BE2C (cell line): ENCODE results near the gene STING1.
"Not testable (repeated sequence)": the region's sequence is repeated elsewhere in the genome, so short reads cannot be mapped to it uniquely, and the experiment has no call there.

Experiments
- DNase-seq: peaks from one replicate; pipeline ENCODE4 v3.0.0-alpha.2; 2020
- H3K27me3 ChIP-seq: fragments of 250-450 bp; sonication (Bioruptor Pico); 2 replicates; pipeline ENCODE4 v1.5.1; 2020; ENCODE audit warnings: mild to moderate bottlenecking
- H3K36me3 ChIP-seq: fragments of 250-450 bp; sonication (Bioruptor Pico); 2 replicates; pipeline ENCODE4 v1.5.1; 2020; ENCODE audit warnings: mild to moderate bottlenecking
- H3K4me1 ChIP-seq: fragments of 250-450 bp; sonication (Bioruptor Pico); 2 replicates; pipeline ENCODE4 v1.5.1; 2020
- H3K4me3 ChIP-seq: 2 replicates; pipeline ENCODE4 v1.5.1; 2011; ENCODE audit warnings: low read depth, low read length
- H3K9me3 ChIP-seq: fragments of 250-450 bp; sonication (Bioruptor Pico); 2 replicates; pipeline ENCODE4 v1.5.1; 2020
- TF ChIP-seq, protein P1 (sequence below): IDR thresholded peaks from 2 replicates; pipeline ENCODE4 v1.5.1; 2012; ENCODE audit warnings: mild to moderate bottlenecking, low read depth, low read length

The STING1 gene

DNA sequence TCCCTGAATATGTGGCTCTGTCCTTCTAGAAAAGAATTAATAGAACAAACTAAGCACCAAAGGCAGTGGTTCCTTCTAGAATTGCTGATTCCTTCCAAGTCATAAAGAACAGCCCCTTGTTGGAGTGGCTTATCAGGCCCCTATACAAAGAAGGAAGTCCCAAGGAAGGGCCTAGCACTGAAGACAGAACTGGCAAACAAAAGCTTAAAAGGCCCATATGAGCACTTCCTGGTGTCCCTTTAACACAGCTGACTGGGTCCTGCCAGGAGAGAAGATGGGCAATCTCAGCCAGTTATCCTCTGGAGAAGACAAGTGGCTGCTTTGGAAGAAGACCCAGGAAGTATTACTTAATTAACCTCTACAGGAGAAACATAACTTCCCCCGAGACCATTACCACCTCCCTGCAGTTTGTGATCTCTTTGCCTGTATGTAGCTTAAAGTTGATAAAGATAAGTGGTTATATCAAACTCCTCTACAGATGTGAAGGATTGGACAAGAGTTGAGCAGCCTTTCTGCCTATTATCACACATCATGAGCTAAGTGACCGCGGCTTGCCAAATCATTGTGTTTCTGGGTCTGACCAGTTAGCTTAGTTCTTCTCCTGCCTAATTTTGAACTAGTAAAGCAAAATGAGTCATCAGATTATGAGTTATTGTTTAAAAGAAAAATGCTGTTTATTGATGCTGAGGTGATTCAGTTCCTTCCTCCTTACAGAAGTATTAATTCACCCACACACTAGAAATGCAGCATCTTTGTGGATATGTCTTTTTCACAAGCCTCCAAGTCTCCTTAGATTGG, 13.3 kb upstream of the STING1 start:
- Histone ChIP-seq H3K4me1 (no peaks in the 10 kb centered on the region), H3K36me3 (no peaks in the 10 kb centered on the region), H3K4me3 (no peak overlapping the region), H3K9me3 (no peaks in the 10 kb centered on the region), H3K27me3 (no peaks in the 10 kb centered on the region)
- DNase-seq: no peak
- TF ChIP-seq, protein P1, sequence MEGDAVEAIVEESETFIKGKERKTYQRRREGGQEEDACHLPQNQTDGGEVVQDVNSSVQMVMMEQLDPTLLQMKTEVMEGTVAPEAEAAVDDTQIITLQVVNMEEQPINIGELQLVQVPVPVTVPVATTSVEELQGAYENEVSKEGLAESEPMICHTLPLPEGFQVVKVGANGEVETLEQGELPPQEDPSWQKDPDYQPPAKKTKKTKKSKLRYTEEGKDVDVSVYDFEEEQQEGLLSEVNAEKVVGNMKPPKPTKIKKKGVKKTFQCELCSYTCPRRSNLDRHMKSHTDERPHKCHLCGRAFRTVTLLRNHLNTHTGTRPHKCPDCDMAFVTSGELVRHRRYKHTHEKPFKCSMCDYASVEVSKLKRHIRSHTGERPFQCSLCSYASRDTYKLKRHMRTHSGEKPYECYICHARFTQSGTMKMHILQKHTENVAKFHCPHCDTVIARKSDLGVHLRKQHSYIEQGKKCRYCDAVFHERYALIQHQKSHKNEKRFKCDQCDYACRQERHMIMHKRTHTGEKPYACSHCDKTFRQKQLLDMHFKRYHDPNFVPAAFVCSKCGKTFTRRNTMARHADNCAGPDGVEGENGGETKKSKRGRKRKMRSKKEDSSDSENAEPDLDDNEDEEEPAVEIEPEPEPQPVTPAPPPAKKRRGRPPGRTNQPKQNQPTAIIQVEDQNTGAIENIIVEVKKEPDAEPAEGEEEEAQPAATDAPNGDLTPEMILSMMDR: no peak

DNA sequence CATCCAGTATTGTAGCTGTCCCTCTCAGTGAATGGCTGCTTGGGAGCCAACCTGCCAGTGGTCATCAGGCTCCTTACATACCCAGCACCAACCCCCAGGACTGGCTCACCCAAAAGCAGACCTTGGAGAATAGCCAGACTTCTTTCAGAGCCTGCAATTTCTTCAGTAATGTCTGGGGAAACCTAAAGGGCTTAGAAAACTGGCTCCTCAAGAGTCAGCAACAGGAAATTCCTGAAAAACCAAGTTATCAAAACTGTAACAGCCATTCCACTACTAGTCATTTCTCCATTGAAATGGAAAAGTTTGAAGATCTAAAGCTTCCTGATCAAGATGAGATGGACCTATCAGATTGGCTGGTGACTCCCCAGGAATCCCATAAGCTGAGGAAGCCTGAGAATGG, 12.3 kb upstream of the STING1 start:
- no peaks in the 10 kb centered on the region for H3K4me1 ChIP-seq

DNA sequence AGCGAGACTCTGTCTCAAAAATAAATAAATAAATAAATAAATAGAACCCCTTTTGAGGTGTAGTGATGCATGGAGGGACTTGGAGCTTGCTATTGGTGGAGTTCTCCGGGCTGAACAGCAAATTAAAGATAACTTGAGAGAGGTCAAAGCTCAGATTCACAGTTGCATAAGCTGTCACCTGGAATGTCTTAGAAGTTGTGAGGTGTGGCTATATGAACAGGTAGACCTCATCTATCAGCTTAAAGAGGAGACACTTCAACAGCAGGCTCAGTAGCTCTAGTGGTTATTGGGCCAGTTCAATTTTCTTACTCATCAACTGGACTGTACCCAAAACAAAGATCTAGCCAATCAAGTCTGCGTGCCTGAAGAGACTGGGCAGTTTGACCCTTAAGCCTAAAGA, 11.7 kb upstream of the STING1 start:
- no peak overlapping the region for H3K4me3 ChIP-seq
- H3K4me1 ChIP-seq: no peaks in the 10 kb centered on the region
- H3K9me3 ChIP-seq: no peaks in the 10 kb centered on the region
- H3K36me3 ChIP-seq: no peaks in the 10 kb centered on the region
- no peaks in the 10 kb centered on the region for H3K27me3 ChIP-seq
- TF ChIP-seq, protein P1: no peak
- no peak for DNase-seq

More for the DNA sequence above, 12.3 kb upstream of the STING1 start:
- Histone ChIP-seq H3K4me3 (no peak overlapping the region), H3K27me3 (no peaks in the 10 kb centered on the region), H3K36me3 (no peaks in the 10 kb centered on the region), H3K9me3 (no peaks in the 10 kb centered on the region)
- DNase-seq: no peak
- TF ChIP-seq, protein P1: no peak

DNA sequence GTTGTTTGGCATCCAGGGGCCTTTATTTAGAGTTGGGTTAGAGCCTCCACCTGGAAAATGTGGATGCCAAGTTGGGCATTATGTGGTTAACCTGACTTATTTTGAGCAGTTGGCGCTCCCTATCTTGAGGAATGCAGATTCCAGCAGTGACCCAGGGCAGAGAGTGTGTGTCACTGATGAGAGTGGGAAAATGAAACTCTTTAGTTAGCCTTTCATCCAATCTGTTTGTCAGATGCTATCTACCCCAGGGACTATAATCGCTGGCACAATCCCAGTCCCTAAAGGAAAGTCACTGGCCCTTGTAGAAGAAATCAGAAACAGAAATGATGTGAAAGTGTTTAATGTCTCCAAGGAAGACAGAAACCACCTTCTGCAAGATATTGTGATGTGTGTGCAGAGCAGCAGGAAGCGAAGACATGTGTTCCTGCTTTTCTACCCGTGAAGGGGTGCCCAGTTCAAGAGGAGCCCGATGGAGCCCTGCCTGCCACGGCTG, 10.2 kb upstream of the STING1 start:
- Histone ChIP-seq H3K27me3 (no peaks in the 10 kb centered on the region), H3K9me3 (no peaks in the 10 kb centered on the region), H3K36me3 (no peaks in the 10 kb centered on the region), H3K4me3 (no peak overlapping the region), H3K4me1 (no peaks in the 10 kb centered on the region)
- TF ChIP-seq, protein P1: no peak
- DNase-seq: no peak

DNA sequence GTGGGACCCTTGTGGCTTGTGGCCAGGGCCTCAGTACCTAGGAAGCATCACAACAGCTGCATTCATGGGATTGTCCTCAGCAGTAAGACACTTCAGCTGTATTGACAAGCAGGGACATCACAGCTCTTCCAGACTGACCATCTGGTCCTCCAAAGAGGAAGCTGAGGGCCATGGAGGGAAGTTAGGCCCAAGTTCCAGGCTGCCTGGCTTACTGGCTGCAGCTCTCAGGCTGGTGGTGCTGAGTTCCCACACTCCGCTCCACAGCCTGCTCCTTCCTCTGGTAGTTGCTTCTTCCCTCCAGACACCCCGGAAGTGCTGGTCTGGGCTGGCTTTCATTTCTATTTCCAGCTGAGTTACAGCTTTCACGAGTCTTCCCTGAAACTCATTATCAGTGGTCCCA, 5.7 kb upstream of the STING1 start:
- Histone ChIP-seq H3K4me1 (no peaks in the 10 kb centered on the region), H3K9me3 (no peaks in the 10 kb centered on the region), H3K4me3 (no peak overlapping the region), H3K36me3 (no peaks in the 10 kb centered on the region), H3K27me3 (no peaks in the 10 kb centered on the region)
- DNase-seq: no peak
- TF ChIP-seq, protein P1: no peak

DNA sequence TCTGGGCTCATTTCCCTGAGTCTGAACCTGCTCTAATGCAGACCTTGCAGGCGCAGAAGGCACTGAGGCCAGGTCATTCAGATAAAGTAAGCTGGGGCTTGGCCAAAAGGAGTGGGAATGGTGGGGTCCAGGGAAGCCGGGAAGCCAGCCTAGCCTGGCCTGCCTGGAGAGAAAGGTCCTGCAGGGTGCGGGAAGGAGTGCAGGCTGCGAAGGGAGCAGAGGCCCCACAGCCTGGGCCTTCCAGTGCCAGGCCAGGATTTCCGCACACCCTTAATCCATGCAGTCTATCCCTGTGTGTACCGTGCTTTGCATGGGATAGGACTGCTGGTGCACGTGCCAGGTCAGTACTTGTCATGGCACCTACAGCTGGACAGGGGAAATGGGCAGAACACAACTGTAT, 3.6 kb upstream of the STING1 start:
- H3K27me3 ChIP-seq: no peaks in the 10 kb centered on the region
- no peak overlapping the region for H3K4me3 ChIP-seq
- TF ChIP-seq, protein P1: no peak
- no peak for DNase-seq
- no peaks in the 10 kb centered on the region for H3K36me3 ChIP-seq
- H3K9me3 ChIP-seq: no peaks in the 10 kb centered on the region
- peaks cover 6% of the 10 kb centered on the region for H3K4me1 ChIP-seq

DNA sequence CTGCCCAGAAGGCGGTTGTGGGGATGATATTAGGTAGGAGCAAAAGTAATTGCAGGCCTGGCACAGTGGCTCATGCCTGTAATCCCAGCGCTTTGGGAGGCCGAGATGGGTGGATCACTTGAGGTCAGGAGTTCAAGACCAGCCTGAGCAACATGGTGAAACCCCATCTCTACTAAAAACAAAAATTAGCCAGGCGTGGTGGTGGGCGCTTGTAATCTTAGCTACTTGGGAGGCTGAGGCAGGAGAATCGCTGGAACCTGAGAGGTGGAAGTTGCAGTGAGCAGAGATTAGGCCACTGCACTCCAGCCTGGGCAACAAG, 291 bp upstream of the STING1 start:
- not testable (repeated sequence) for H3K27me3 ChIP-seq, DNase-seq

More for the DNA sequence above, 291 bp upstream of the STING1 start:
- H3K36me3 ChIP-seq, H3K4me1 ChIP-seq, H3K4me3 ChIP-seq, H3K9me3 ChIP-seq: not testable (repeated sequence)
